NB4 (cell line): Measurements from ENCODE around the gene IDUA.

Source experiments
- MYC ChIP-seq: IDR thresholded peaks from 2 replicates; pipeline ENCODE4 v1.6.1; 2011; ENCODE audit warnings: low read depth, low read length
- POLR2A ChIP-seq: IDR thresholded peaks from 2 replicates; pipeline ENCODE4 v1.6.1; 2011; ENCODE audit warnings: mild to moderate bottlenecking; ENCODE audit not compliant: insufficient read length; ENCODE audit errors: extremely low read depth
- TF ChIP-seq, protein P1 (sequence below): IDR thresholded peaks from one replicate; pipeline ENCODE4 v1.5.1; 2012; ENCODE audit warnings: low read depth, low read length
- TF ChIP-seq, protein P2 (sequence below): IDR thresholded peaks from 2 replicates; pipeline ENCODE4 v1.6.1; 2011; ENCODE audit warnings: low read depth, low read length

DNA sequence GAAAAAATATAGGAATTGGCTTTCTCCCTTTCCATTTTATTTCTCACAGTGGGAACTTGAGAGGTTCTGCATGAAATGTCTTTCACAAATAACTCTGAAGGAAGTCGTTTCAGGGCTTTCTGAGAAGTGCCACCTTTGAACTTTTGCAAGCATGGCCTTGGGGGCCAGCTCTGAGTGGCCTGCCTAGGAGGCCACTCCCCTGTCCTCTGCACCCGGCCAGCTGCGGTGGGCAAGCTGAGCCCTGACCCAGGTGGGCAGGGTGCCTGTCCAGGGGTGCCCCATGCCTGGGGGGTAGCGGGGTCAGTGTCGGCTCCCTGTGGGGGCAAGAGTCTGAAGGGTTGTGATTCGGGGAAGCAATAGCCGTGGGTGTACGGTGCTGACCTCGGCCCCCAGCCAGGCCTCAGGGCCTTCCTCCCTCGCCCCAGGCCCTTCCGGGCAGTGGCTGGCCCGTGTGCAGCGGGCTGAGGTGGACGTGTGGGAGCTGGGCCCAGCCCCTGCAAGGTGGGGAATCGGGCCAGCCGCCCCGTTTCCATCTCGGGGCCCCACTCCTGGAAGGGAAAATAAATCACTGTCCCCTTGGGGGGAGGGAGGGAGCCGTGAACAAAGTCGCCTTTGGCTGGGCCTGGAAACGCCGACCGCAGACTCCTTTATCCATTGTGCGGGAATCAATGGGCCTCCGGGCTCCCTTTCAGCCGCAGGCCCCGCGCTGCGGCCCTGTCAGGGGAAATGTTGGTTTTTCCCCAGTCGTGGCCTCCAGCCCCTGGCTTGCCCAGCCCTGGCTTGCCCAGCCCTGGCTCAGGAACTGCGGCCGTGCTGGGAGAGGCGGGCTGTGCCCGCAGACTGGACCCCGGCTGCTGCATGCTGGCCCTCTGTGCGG, 27.7 kb downstream of the IDUA start:
- TF ChIP-seq POLR2A (no peak), MYC (no peak)
- TF ChIP-seq, protein P1, sequence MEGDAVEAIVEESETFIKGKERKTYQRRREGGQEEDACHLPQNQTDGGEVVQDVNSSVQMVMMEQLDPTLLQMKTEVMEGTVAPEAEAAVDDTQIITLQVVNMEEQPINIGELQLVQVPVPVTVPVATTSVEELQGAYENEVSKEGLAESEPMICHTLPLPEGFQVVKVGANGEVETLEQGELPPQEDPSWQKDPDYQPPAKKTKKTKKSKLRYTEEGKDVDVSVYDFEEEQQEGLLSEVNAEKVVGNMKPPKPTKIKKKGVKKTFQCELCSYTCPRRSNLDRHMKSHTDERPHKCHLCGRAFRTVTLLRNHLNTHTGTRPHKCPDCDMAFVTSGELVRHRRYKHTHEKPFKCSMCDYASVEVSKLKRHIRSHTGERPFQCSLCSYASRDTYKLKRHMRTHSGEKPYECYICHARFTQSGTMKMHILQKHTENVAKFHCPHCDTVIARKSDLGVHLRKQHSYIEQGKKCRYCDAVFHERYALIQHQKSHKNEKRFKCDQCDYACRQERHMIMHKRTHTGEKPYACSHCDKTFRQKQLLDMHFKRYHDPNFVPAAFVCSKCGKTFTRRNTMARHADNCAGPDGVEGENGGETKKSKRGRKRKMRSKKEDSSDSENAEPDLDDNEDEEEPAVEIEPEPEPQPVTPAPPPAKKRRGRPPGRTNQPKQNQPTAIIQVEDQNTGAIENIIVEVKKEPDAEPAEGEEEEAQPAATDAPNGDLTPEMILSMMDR: no peak
- TF ChIP-seq, protein P2, sequence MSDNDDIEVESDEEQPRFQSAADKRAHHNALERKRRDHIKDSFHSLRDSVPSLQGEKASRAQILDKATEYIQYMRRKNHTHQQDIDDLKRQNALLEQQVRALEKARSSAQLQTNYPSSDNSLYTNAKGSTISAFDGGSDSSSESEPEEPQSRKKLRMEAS: no peak
